GM12878 (cell line): ENCODE data around the gene MAP4K5. TPM values are rescaled to one million over a fixed set of nuclear protein-coding genes. Genes with fewer than 3 reads are reported as not detected.

ENCODE experiments used
- ESRRA ChIP-seq: IDR thresholded peaks from 2 replicates; pipeline ENCODE4 v1.6.1; 2012; ENCODE audit warnings: mild to moderate bottlenecking, low read length, improper control_type of control experiment
- FOXK2 ChIP-seq: fragments of 450-650 bp; IDR thresholded peaks from 2 replicates; pipeline ENCODE4 v1.6.1; 2017; ENCODE audit warnings: mild to moderate bottlenecking, moderate library complexity
- NFXL1 ChIP-seq: fragments of 450-650 bp; IDR thresholded peaks from 2 replicates; pipeline ENCODE4 v1.6.1; 2017; ENCODE audit warnings: antibody characterized with exemption, mild to moderate bottlenecking, borderline replicate concordance
- POLR2AphosphoS5 ChIP-seq: IDR thresholded peaks from 2 replicates; pipeline ENCODE4 v1.6.1; 2011; ENCODE audit warnings: mild to moderate bottlenecking, low read length, inconsistent platforms
- RBBP5 ChIP-seq: fragments of 200-600 bp; sonication (generic); conservative IDR thresholded peaks from 2 replicates; pipeline ENCODE4 v1.6.1; 2016
- SP1 ChIP-seq: IDR thresholded peaks from one replicate; pipeline ENCODE4 v1.6.1; 2011; ENCODE audit warnings: low read depth, low read length
- TCF7 ChIP-seq: IDR thresholded peaks from 2 replicates; pipeline ENCODE4 v1.6.1; 2014; ENCODE audit warnings: antibody characterized with exemption, borderline replicate concordance
- ZBED1 ChIP-seq: IDR thresholded peaks from 2 replicates; pipeline ENCODE4 v1.6.1; 2016; ENCODE audit warnings: borderline replicate concordance
- polyA plus RNA-seq, 11 experiments: library from polyadenylated mRNA; depleted of rRNA in 4 of 11; unstranded in 6 of 11; stranded (reverse) in 5 of 11; fragments of >200 nt; fragmentation: Nextera tagmentation in 4 of 11; fragmentation: Illumina TruSeq in 1 of 11; extraction: Ambion mirVana in 4 of 11; extraction: Trizol in 1 of 11; gene quantifications; 1 replicate in 1 of 11; 2 replicates in 10 of 11; pipeline versions ENCODE4 v1.2.1 to v1.2.3, GENCODE V29; 2011 to 2016; ENCODE audit warnings: inconsistent platforms in 2 of 11, missing spikeins in 2 of 11, low read depth in 1 of 11
- total RNA-seq, 4 experiments: library from RNA; depleted of rRNA in 3 of 4; stranded (reverse); fragments of >200 nt in 3 of 4; fragmentation: Illumina TruSeq in 1 of 4; extraction: Trizol in 1 of 4; gene quantifications; 2 replicates each; pipeline versions ENCODE4 v1.2.1 to v1.2.3, GENCODE V29; 2013 to 2021
- TF ChIP-seq, protein P1 (sequence below): fragments of 150-350 bp; IDR thresholded peaks from 2 replicates; pipeline ENCODE4 v1.6.1; 2014; ENCODE audit warnings: mild to moderate bottlenecking, low read depth, low read length
- TF ChIP-seq, protein P2 (sequence below): IDR thresholded peaks from 2 replicates; pipeline ENCODE4 v1.6.1; 2012; ENCODE audit warnings: low read depth, low read length, improper control_type of control experiment
- TF ChIP-seq, protein P3 (sequence below): fragments of 450-650 bp; IDR thresholded peaks from 2 replicates; pipeline ENCODE4 v1.6.1; 2017; ENCODE audit warnings: antibody characterized with exemption, mild to moderate bottlenecking, moderate library complexity
- TF ChIP-seq, protein P4 (sequence below): IDR thresholded peaks from 2 replicates; pipeline ENCODE4 v1.6.1; 2011; ENCODE audit warnings: borderline replicate concordance, low read depth, mild to moderate bottlenecking, moderate library complexity, low read length; ENCODE audit not compliant: insufficient read depth, poor library complexity, severe bottlenecking
- TF ChIP-seq, protein P5 (sequence below): fragments of 450-650 bp; IDR thresholded peaks from 2 replicates; pipeline ENCODE4 v1.6.1; 2017; ENCODE audit warnings: mild to moderate bottlenecking
- TF ChIP-seq, protein P6 (sequence below): fragments of 450-650 bp; formaldehyde crosslinking; IDR thresholded peaks from 2 replicates; pipeline ENCODE4 v1.4.0; 2020; ENCODE audit warnings: mild to moderate bottlenecking, moderate library complexity
- TF ChIP-seq, protein P7 (sequence below): fragments of 450-650 bp; IDR thresholded peaks from 2 replicates; pipeline ENCODE4 v1.6.1; 2016; ENCODE audit warnings: mild to moderate bottlenecking

Gene MAP4K5
- total and polyA plus RNA-seq, 10 of the 15 experiments (the other 5 are each of a cell fraction or from before 2014, with no cell fraction given), result 9.1 to 41.3 (median 30.1) TPM

DNA sequence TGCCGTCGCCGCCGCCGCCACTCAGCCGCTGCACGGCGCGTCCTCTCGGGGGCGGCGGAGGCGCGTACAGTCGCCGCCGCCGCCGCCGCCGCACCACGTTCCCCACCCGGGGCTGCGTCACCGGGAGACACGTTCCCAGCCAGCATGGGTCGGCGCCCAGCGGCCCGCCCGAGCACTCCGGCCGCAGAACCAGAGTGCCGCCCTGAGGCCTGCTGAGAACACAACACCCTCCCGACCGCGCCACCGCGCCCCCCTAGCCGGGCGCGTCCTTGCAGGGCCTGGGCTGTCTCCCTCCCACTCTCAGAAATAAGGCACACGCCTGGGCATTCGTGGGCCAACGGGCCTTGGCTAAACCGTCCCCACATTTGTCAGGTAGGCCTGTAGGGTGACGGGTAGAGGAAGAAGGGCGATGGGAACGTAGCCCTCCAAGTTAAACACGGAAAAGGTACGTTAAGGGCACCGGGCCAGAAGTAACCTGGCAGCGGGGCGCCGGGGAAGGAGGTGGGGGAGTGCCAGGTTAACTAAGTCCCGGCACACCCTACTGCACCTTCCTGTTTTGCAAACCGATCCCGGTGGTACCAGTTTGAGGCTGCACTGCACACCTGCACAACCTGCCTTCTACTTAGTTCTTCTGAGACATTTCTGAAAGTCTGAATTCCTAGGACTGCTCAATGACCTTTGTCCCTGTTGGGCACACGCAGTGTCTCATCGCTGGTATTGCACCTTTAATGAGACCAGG is at the start of gene MAP4K5 (continued):
- TF ChIP-seq ZBED1 (no peak), FOXK2 (no peak), RBBP5 (no peak), ESRRA (no peak), POLR2AphosphoS5 (no peak), TCF7 (no peak), SP1 (peak; percentile 32), NFXL1 (no peak)
- TF ChIP-seq, protein P1, sequence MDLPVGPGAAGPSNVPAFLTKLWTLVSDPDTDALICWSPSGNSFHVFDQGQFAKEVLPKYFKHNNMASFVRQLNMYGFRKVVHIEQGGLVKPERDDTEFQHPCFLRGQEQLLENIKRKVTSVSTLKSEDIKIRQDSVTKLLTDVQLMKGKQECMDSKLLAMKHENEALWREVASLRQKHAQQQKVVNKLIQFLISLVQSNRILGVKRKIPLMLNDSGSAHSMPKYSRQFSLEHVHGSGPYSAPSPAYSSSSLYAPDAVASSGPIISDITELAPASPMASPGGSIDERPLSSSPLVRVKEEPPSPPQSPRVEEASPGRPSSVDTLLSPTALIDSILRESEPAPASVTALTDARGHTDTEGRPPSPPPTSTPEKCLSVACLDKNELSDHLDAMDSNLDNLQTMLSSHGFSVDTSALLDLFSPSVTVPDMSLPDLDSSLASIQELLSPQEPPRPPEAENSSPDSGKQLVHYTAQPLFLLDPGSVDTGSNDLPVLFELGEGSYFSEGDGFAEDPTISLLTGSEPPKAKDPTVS, result no peak
- TF ChIP-seq, protein P2, sequence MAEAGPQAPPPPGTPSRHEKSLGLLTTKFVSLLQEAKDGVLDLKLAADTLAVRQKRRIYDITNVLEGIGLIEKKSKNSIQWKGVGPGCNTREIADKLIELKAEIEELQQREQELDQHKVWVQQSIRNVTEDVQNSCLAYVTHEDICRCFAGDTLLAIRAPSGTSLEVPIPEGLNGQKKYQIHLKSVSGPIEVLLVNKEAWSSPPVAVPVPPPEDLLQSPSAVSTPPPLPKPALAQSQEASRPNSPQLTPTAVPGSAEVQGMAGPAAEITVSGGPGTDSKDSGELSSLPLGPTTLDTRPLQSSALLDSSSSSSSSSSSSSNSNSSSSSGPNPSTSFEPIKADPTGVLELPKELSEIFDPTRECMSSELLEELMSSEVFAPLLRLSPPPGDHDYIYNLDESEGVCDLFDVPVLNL, result no peak; the same call in 1 of the 2 replicates
- TF ChIP-seq, protein P3, sequence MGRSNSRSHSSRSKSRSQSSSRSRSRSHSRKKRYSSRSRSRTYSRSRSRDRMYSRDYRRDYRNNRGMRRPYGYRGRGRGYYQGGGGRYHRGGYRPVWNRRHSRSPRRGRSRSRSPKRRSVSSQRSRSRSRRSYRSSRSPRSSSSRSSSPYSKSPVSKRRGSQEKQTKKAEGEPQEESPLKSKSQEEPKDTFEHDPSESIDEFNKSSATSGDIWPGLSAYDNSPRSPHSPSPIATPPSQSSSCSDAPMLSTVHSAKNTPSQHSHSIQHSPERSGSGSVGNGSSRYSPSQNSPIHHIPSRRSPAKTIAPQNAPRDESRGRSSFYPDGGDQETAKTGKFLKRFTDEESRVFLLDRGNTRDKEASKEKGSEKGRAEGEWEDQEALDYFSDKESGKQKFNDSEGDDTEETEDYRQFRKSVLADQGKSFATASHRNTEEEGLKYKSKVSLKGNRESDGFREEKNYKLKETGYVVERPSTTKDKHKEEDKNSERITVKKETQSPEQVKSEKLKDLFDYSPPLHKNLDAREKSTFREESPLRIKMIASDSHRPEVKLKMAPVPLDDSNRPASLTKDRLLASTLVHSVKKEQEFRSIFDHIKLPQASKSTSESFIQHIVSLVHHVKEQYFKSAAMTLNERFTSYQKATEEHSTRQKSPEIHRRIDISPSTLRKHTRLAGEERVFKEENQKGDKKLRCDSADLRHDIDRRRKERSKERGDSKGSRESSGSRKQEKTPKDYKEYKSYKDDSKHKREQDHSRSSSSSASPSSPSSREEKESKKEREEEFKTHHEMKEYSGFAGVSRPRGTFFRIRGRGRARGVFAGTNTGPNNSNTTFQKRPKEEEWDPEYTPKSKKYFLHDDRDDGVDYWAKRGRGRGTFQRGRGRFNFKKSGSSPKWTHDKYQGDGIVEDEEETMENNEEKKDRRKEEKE, result no peak
- TF ChIP-seq, protein P4, sequence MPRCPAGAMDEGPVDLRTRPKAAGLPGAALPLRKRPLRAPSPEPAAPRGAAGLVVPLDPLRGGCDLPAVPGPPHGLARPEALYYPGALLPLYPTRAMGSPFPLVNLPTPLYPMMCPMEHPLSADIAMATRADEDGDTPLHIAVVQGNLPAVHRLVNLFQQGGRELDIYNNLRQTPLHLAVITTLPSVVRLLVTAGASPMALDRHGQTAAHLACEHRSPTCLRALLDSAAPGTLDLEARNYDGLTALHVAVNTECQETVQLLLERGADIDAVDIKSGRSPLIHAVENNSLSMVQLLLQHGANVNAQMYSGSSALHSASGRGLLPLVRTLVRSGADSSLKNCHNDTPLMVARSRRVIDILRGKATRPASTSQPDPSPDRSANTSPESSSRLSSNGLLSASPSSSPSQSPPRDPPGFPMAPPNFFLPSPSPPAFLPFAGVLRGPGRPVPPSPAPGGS, result no peak
- TF ChIP-seq, protein P5, sequence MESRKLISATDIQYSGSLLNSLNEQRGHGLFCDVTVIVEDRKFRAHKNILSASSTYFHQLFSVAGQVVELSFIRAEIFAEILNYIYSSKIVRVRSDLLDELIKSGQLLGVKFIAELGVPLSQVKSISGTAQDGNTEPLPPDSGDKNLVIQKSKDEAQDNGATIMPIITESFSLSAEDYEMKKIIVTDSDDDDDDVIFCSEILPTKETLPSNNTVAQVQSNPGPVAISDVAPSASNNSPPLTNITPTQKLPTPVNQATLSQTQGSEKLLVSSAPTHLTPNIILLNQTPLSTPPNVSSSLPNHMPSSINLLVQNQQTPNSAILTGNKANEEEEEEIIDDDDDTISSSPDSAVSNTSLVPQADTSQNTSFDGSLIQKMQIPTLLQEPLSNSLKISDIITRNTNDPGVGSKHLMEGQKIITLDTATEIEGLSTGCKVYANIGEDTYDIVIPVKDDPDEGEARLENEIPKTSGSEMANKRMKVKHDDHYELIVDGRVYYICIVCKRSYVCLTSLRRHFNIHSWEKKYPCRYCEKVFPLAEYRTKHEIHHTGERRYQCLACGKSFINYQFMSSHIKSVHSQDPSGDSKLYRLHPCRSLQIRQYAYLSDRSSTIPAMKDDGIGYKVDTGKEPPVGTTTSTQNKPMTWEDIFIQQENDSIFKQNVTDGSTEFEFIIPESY, result no peak
- TF ChIP-seq, protein P6, sequence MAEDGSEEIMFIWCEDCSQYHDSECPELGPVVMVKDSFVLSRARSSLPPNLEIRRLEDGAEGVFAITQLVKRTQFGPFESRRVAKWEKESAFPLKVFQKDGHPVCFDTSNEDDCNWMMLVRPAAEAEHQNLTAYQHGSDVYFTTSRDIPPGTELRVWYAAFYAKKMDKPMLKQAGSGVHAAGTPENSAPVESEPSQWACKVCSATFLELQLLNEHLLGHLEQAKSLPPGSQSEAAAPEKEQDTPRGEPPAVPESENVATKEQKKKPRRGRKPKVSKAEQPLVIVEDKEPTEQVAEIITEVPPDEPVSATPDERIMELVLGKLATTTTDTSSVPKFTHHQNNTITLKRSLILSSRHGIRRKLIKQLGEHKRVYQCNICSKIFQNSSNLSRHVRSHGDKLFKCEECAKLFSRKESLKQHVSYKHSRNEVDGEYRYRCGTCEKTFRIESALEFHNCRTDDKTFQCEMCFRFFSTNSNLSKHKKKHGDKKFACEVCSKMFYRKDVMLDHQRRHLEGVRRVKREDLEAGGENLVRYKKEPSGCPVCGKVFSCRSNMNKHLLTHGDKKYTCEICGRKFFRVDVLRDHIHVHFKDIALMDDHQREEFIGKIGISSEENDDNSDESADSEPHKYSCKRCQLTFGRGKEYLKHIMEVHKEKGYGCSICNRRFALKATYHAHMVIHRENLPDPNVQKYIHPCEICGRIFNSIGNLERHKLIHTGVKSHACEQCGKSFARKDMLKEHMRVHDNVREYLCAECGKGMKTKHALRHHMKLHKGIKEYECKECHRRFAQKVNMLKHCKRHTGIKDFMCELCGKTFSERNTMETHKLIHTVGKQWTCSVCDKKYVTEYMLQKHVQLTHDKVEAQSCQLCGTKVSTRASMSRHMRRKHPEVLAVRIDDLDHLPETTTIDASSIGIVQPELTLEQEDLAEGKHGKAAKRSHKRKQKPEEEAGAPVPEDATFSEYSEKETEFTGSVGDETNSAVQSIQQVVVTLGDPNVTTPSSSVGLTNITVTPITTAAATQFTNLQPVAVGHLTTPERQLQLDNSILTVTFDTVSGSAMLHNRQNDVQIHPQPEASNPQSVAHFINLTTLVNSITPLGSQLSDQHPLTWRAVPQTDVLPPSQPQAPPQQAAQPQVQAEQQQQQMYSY (CRISPR knock-in tag), result no peak
- TF ChIP-seq, protein P7, sequence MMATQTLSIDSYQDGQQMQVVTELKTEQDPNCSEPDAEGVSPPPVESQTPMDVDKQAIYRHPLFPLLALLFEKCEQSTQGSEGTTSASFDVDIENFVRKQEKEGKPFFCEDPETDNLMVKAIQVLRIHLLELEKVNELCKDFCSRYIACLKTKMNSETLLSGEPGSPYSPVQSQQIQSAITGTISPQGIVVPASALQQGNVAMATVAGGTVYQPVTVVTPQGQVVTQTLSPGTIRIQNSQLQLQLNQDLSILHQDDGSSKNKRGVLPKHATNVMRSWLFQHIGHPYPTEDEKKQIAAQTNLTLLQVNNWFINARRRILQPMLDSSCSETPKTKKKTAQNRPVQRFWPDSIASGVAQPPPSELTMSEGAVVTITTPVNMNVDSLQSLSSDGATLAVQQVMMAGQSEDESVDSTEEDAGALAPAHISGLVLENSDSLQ, result no peak; the same call in 1 of the 2 replicates
